K562 (cell line): ENCODE measurements around the gene TESK1. TPM values are rescaled to one million over a fixed set of nuclear protein-coding genes. Genes with fewer than 3 reads are reported as not detected.

Experiments used
- ATAC-seq: fragments of 200-7000 bp; cut with Tn5 transposase; 3 replicates; pipeline ENCODE4 v1.9.1; 2020; ENCODE audit warnings: moderate library complexity
- BruUV-seq: library from RNA; stranded (reverse); fragments of 400-500 nt; replicated peaks from 2 replicates; lab custom pipeline; 2021; lab: Mats Ljungman, UMichigan
- CTCF ChIA-PET: fragments of 300-600 bp; formaldehyde crosslinking; extraction: SDS; loops from one replicate; lab custom pipeline; 2021; ENCODE audit warnings: low intra/inter-chr PET ratio; lab: Yijun Ruan, JAX
- POLR2A ChIA-PET: fragments of 300-600, 350-650 bp; sonication (Branson Sonifier 250); formaldehyde crosslinking; extraction: SDS; loops from one replicate; lab custom pipeline; 2021; ENCODE audit warnings: antibody characterized with exemption, inconsistent platforms; lab: Yijun Ruan, JAX
- DNase-seq, 4 experiments: peaks; one replicate each; pipeline versions ENCODE4 v3.0.0 to v3.0.0-alpha.2; 2011 to 2018; ENCODE audit warnings: low spot score in 3 of 4, mixed read lengths in 3 of 4; ENCODE audit errors: extremely low read depth in 1 of 4
- FAIRE-seq: peaks from 2 replicates; lab custom pipeline; 2011; peaks lifted over from hg19 to GRCh38; lab: Jason Lieb, UNC
- H2AFZ ChIP-seq: 2 replicates; pipeline ENCODE4 v1.6.0; 2011; ENCODE audit warnings: low read depth, low read length, control low read depth, inconsistent platforms
- H3K27ac ChIP-seq: fragments of 200-600 bp; 3 replicates; pipeline ENCODE4 v1.8.0; 2011; ENCODE audit warnings: low read depth, mild to moderate bottlenecking, control low read depth, inconsistent platforms, low read length, moderate library complexity, mixed read lengths; ENCODE audit errors: extremely low read depth
- H3K27me3 ChIP-seq, 2 experiments: fragments of 300-600 bp in 1 of 2; 2 replicates in 1 of 2; 3 replicates in 1 of 2; pipeline versions ENCODE4 v1.6.0 to v1.8.0; 2011; ENCODE audit warnings: inconsistent platforms in 2 of 2, low read length in 2 of 2, mild to moderate bottlenecking in 1 of 2, mixed read lengths in 1 of 2, moderate library complexity in 1 of 2; ENCODE audit not compliant: control insufficient read depth in 2 of 2, insufficient read depth in 2 of 2
- H3K36me3 ChIP-seq: fragments of 300-600 bp; 3 replicates; pipeline ENCODE4 v1.8.0; 2011; ENCODE audit warnings: mild to moderate bottlenecking, low read length, inconsistent platforms; ENCODE audit not compliant: control insufficient read depth, insufficient read depth
- H3K4me1 ChIP-seq, 2 experiments: fragments of 200-600 bp in 1 of 2; replicated peaks in 1 of 2; 2 replicates in 1 of 2; 3 replicates in 1 of 2; pipeline versions ENCODE4 v1.5.1 to v1.8.0; 2011; ENCODE audit warnings: inconsistent platforms in 2 of 2, low read length in 2 of 2, mild to moderate bottlenecking in 1 of 2, mixed read lengths in 1 of 2, moderate library complexity in 1 of 2; ENCODE audit not compliant: control insufficient read depth in 2 of 2, insufficient read depth in 2 of 2
- H3K4me2 ChIP-seq: 2 replicates; pipeline ENCODE4 v1.6.1; 2011; ENCODE audit warnings: low read length, control low read depth, inconsistent platforms, mixed read lengths; ENCODE audit not compliant: insufficient read depth
- H3K4me3 ChIP-seq: fragments of 200-600 bp; sonication (generic), shearing (Covaris generic); 2 replicates; pipeline ENCODE4 v1.5.1; 2016; ENCODE audit warnings: control low read depth, inconsistent platforms
- H3K79me2 ChIP-seq: fragments of 200-600 bp; 3 replicates; pipeline ENCODE4 v1.8.0; 2011; ENCODE audit warnings: low read length, inconsistent platforms; ENCODE audit not compliant: control insufficient read depth, insufficient read depth
- H3K9ac ChIP-seq, 2 experiments: 2 replicates each; pipeline versions ENCODE4 v1.6.0 to v1.6.1; 2011; ENCODE audit warnings: low read depth in 2 of 2, low read length in 2 of 2, control low read depth in 1 of 2, inconsistent platforms in 1 of 2, mild to moderate bottlenecking in 1 of 2, mixed read lengths in 1 of 2; ENCODE audit not compliant: insufficient read depth in 1 of 2
- H3K9me1 ChIP-seq: one replicate; pipeline ENCODE4 v1.6.0; 2011; ENCODE audit warnings: inconsistent platforms, mild to moderate bottlenecking, low read length, moderate library complexity; ENCODE audit not compliant: control insufficient read depth, insufficient read depth
- H3K9me3 ChIP-seq: replicated peaks from 2 replicates; pipeline ENCODE4 v1.5.1; 2011; ENCODE audit warnings: low read depth, low read length, inconsistent platforms; ENCODE audit not compliant: control insufficient read depth, insufficient read depth
- H4K20me1 ChIP-seq: replicated peaks from 2 replicates; pipeline ENCODE4 v1.6.1; 2011; ENCODE audit warnings: low read length, inconsistent platforms, mixed read lengths; ENCODE audit not compliant: control insufficient read depth, insufficient read depth
- CCNT2 ChIP-seq: IDR thresholded peaks from 2 replicates; pipeline ENCODE4 v1.6.1; 2011; ENCODE audit warnings: borderline replicate concordance, low read depth, mild to moderate bottlenecking, moderate library complexity, mixed read lengths, low read length; ENCODE audit not compliant: insufficient read length; ENCODE audit errors: extremely low read depth
- EGR1 ChIP-seq: fragments of 450-650 bp; conservative IDR thresholded peaks from 2 replicates; pipeline ENCODE4 v1.6.1; 2017; ENCODE audit warnings: mild to moderate bottlenecking
- EHMT2 ChIP-seq: fragments of 450-650 bp; IDR thresholded peaks from 2 replicates; pipeline ENCODE4 v1.6.1; 2018; ENCODE audit warnings: antibody characterized with exemption
- MECOM ChIP-seq: fragments of 250-450 bp; sonication (Bioruptor Pico); IDR thresholded peaks from 2 replicates; pipeline ENCODE4 v1.8.0; 2022; ENCODE audit warnings: inconsistent platforms
- NRF1 ChIP-seq, 2 experiments: fragments of 450-650 bp; IDR thresholded peaks in 1 of 2; conservative IDR thresholded peaks in 1 of 2; 2 replicates each; pipeline ENCODE4 v1.6.1; 2014; ENCODE audit warnings: mild to moderate bottlenecking in 2 of 2
- SMARCA5 ChIP-seq: fragments of 450-650 bp; IDR thresholded peaks from 2 replicates; pipeline ENCODE4 v1.6.1; 2016
- TAF15 ChIP-seq: fragments of 200-400 bp; formaldehyde crosslinking; IDR thresholded peaks from 2 replicates; pipeline ENCODE4 v1.6.1; 2017; ENCODE audit warnings: mild to moderate bottlenecking, low read depth, low read length, moderate library complexity
- ZNF445 ChIP-seq: fragments of 250-450 bp; sonication (Bioruptor Pico); IDR thresholded peaks from 2 replicates; pipeline ENCODE4 v1.4.0; 2020; ENCODE audit warnings: low read depth, mild to moderate bottlenecking, moderate library complexity
- ZNF644 ChIP-seq: fragments of 200-800 bp; sonication (Bioruptor generic); IDR thresholded peaks from 2 replicates; pipeline ENCODE4 v1.6.1; 2016; ENCODE audit warnings: low read depth, missing genetic modification characterization, missing compliant biosample characterization
- ZZZ3 ChIP-seq: fragments of 450-650 bp; IDR thresholded peaks from 2 replicates; pipeline ENCODE4 v1.6.1; 2016; ENCODE audit warnings: antibody characterized with exemption, mild to moderate bottlenecking, moderate library complexity
- WGBS: fragments of 100-300 bp; shearing (Covaris generic); methylation state at CpG from one replicate; pipeline ENCODE4 v1.1.6; 2016; ENCODE audit warnings: low coverage, mixed read lengths; ENCODE audit not compliant: insufficient coverage; ENCODE audit errors: missing lambda C conversion rate; 5-methylcytosine and 5-hydroxymethylcytosine counted together
- in situ Hi-C: fragments of 300-500 bp; cut with MboI; formaldehyde crosslinking; loops from 4 replicates; pipeline ENCODE4 v1.15.0; 2018; ENCODE audit warnings: inconsistent platforms, mixed read lengths
- intact Hi-C: fragments of 100-400 bp; cut with micrococcal nuclease; formaldehyde crosslinking; loops from 2 replicates; pipeline ENCODE4 v1.14.2; 2022
- polyA plus RNA-seq, 8 experiments: library from polyadenylated mRNA; depleted of rRNA in 4 of 8; stranded (reverse) in 5 of 8; unstranded in 3 of 8; fragments of >200 nt; fragmentation: Nextera tagmentation in 2 of 8; fragmentation: Illumina TruSeq in 1 of 8; extraction: Ambion mirVana in 2 of 8; extraction: Trizol in 1 of 8; gene quantifications; 2 replicates each; pipeline versions ENCODE4 v1.2.1 to v1.2.3, GENCODE V29; 2011 to 2014; ENCODE audit warnings: inconsistent platforms in 1 of 8, missing spikeins in 1 of 8
- total RNA-seq, 7 experiments: library from RNA; depleted of rRNA in 6 of 7; stranded (reverse); fragments of >200 nt in 6 of 7; fragmentation: Illumina TruSeq in 2 of 7; extraction: Trizol in 2 of 7; gene quantifications; 2 replicates each; pipeline versions ENCODE4 v1.2.1 to v1.2.3, GENCODE V29; 2011 to 2021; ENCODE audit warnings: low replicate concordance in 1 of 7

Gene TESK1
- total and polyA plus RNA-seq, 9 of the 15 experiments (the other 6 are each of a cell fraction or from before 2014, with no cell fraction given) = 0.07 to 10.4 (median 4.1) TPM

DNA sequence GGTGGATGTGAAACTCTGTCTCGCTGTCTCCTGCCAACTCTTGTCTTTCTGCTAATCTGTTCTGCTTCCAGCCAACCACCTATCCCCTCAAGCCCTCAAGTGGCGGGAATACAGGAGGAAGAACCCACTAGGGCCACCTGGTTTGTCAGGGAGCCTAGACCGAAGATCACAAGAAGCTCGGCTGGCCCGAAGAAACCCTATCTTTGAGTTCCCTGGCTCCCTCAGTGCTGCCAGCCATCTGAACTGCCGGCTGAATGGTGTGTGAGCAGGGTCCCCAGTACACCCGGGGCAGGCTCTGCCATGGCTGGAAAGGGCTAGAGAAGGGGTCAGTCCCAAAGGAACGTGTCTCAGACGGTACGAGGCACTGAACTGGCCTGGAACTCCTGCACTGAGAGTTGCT lies 49.2 kb upstream of the TESK1 start:
- intact Hi-C loops = no loop called here
- no peaks in the 10 kb centered on the region for H3K9me1 ChIP-seq
- H4K20me1 ChIP-seq = no peaks in the 10 kb centered on the region; the same call in 1 of the 2 replicates
- no peak for DNase-seq
- no peak overlapping the region for H3K27ac ChIP-seq
- H3K9me3 ChIP-seq = no peaks in the 10 kb centered on the region
- no TSS peak for BruUV-seq
- 88% methylated on average over 6 of the region's 10 CpGs for WGBS
- H3K4me2 ChIP-seq = no peak overlapping the region
- ATAC-seq = no peak
- in situ Hi-C loops = loop anchor here (10.0 to 25.0 kb wide), 2 partner anchors 281 to 669 kb away; a partner anchor contains a TSS
- H3K79me2 ChIP-seq = no peaks in the 10 kb centered on the region
- no peak for TF ChIP-seq ZZZ3
- TF ChIP-seq NRF1 (conservative IDR thresholded peaks at IDR 0.05 in 1 of 2, IDR thresholded peaks at IDR 0.05 in 1 of 2) = no peak
- no peak for TF ChIP-seq EGR1
- TF ChIP-seq ZNF644 = no peak
- no peak for TF ChIP-seq TAF15
- TF ChIP-seq EHMT2 = no peak
- TF ChIP-seq MECOM (CRISPR knock-in tag) = no peak
- no peak for TF ChIP-seq SMARCA5
- TF ChIP-seq ZNF445 (CRISPR knock-in tag) = no peak
- TF ChIP-seq CCNT2 = no peak
- H3K9ac ChIP-seq = no peak overlapping the region
- POLR2A ChIA-PET = no interaction called here
- CTCF ChIA-PET = interaction anchor here (0.7 kb wide), 1 partner anchor 70 kb away, joined by 4 read pairs; no protein-coding TSS in a partner anchor
- H3K36me3 ChIP-seq = peaks cover 21% of the 10 kb centered on the region; the same call in 1 of the 3 replicates
- no peak for FAIRE-seq
- H2AFZ ChIP-seq = no peak overlapping the region
- H3K4me3 ChIP-seq = no peak overlapping the region
- peaks cover 0 to 3% of the 10 kb centered on the region in 2 experiments; a peak in 3 of 5 replicates for H3K4me1 ChIP-seq
- no peaks in the 10 kb centered on the region for H3K27me3 ChIP-seq
